Measurements from ENCODE around the gene RAPGEF4.

- TF ChIP-seq CTCF (IDR thresholded peaks at IDR 0.05) (no peak), EZH2 (IDR thresholded peaks at IDR 0.05; ENCODE audit: borderline replicate concordance, insufficient read depth, low read depth, low read length, poor library complexity, severe bottlenecking) (no peak)
Measured at GRCh38 chr2:172955587-172955986, 219.9 kb downstream of the RAPGEF4 start.

Data from B cell (primary cell).